EL (cell line): ENCODE results near the gene CEP131.

ENCODE experiments used
- DNase-seq: peaks from one replicate; pipeline ENCODE4 v3.0.0-alpha.2; 2016

The CEP131 gene

DNA sequence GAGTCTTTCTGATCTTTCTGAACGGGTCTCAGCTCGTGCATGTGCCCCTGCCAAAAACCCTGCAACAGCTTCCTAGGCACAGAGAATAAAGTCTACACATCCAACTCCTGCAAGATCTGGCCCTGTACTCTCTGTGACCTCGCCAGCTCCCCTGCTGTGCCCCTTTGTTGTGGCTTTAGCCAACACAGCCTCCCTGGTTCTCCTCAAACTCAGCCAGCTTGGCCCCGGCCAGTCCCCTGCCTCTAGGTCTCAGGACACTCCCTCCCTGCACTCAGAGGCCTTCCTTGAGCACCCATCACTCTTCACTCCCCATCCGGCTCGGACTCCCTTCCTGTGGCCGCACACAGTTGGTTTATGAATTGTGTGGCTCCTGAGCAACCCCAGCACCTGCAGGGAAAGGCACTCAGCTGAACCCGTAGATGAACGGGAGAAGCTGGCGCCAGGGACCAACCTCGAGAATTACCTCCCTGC, 1.4 kb downstream of the CEP131 start:
- no peak for DNase-seq

DNA sequence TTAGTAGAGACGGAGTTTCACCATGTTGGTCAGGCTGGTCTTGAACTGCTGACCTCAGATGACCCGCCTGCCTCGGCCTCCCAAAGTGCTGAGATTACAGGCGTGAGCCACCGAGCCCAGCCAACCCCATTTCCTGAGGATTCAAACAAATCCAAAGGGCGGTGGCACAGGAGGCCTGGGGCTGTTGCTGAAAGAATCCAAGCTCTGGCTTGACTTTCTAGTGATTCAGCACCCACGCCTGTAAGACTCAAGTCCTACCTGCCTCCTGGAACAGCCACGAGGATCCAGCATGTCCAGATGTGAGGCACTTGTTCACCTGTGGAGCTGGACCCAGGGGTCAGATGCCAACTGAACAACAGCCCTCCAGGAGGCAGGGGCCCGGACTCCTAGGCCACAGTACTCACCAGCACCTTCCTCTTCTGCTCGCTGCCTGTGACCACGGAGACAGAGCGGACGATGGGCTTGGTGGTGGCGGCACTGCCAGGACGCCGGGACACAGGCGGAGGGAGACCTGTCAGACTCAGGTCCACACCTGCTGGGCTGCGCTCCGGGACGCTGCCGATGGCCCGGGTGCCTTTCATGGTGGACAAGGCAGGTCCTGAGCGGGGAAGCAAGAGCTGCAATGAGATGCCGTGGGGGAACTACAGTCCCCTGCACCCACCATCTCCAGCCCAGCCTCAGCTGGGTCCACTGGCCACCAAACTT, 3.1 kb downstream of the CEP131 start:
- DNase-seq = no peak

- DNase-seq = no peak
These were observed 3.8 kb downstream of the CEP131 start for GRCh38 chr17:81218991-81219390.

- no peak for DNase-seq
These were observed 4.3 kb downstream of the CEP131 start for GRCh38 chr17:81218459-81218858.

- no peak for DNase-seq
These were observed 5.3 kb downstream of the CEP131 start for GRCh38 chr17:81217491-81217890.

GRCh38 chr17:81213978-81214377, 8.8 kb downstream of the CEP131 start:
- DNase-seq = no peak

DNA sequence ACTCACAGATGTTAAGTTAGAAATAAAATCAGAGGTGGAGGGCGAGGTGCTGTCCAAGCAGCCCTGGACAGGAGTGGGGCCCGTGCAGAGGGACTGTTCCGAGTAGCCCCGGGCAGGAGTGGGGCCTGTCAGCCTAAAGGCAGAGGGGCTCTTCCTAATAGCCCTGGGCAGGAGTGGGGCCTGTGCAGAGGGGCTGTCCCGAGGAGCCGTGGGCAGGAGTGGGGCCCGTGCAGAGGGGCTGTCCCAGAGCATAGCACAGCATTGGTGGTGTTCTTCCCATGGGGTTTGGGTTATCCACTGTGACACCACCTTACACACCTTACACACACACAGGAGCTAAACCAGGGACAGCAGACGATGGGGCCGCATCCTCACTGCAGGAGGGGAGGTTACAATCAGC, 10.4 kb downstream of the CEP131 start:
- no peak for DNase-seq

DNA sequence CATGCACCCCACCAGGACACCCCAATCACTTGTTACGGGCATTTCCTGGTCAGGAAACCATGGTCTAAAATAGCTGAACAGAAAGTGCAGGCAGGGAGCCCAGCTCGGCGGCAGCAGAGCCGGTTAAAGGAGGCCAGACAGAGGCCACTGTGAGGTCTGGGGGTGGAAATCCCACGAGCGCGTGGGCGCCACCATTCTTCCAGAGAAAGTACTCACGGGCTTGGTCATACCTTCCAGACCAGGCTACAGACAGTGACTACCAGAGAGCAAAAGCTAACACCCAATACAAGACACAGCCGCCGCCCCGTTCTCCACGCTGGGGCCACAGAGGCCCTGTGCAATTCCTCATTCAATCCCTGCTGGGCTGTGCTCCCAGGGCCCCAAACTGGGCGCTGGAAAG, 11.9 kb downstream of the CEP131 start:
- DNase-seq = no peak

DNA sequence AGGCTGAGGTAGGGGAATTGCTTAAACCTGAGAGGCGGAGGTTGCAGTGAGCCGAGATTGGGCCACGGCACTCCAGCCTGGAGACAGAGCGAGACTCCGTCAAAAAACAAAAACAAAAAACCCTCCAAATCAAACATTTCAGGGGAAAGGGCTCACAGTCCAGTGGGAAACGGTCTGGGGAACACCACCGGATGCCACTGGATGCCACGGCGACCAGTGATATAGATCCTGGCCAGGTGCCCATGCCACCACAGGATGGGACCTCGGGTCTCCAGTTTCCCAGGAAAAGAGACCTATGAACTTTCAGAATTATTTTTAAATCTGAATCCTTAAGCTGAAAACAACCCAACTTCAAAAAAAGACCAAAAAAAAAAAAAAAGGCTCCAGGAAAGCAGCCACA, 12.3 kb downstream of the CEP131 start:
- DNase-seq = no peak

- DNase-seq = no peak
These were observed 13.6 kb downstream of the CEP131 start for GRCh38 chr17:81209141-81209540.

- no peak for DNase-seq
These were observed 14.1 kb downstream of the CEP131 start for GRCh38 chr17:81208651-81209050.

GRCh38 chr17:81207610-81208581, 14.9 kb downstream of the CEP131 start:
- no peak for DNase-seq

DNA sequence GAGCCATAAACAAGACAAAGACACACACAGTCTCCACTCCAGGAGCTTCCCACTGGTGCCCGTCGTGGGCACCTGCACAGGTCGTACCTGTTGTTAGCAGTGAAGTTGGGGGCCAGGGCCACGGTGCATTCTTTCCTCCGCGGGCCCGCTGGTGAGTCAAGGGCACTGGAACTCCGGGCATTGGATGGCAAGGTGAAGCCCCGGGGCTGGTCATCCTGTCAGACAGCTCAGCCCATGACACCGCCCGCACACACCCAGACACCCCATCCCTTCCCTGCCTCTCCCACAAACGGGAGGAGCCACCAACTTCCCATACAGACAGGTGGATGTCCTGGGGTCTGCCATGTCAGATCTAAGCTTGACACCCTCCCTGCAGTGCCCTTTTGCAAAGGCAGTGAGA, 16.1 kb downstream of the CEP131 start:
- no peak for DNase-seq

- DNase-seq = no peak
These were observed 16.6 kb downstream of the CEP131 start for GRCh38 chr17:81206166-81206565.

GRCh38 chr17:81204578-81204977, 18.2 kb downstream of the CEP131 start:
- no peak for DNase-seq

GRCh38 chr17:81203136-81203535, 19.6 kb downstream of the CEP131 start:
- DNase-seq = no peak

DNA sequence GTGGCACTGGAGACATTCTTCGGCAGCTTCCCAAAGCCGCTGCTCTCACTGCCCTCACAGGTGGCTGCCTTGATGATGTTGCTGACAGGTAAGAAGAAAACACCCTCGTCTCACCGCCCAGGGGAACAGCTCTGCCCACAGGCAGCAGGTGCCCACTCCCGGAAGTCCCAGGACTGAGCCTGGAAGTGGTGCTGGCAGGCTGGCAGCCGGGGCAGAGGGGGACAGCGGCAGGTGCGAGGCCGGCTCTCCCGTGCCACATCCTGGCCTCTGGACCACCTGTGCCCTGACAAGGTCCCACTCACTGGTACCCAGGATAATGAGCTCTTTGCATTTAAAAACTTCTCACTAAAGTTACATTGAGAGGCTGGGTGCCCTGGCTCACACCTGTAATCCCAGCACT, 20.4 kb downstream of the CEP131 start:
- no peak for DNase-seq

- peak; percentile 56 for DNase-seq
These were observed 21.8 kb downstream of the CEP131 start for GRCh38 chr17:81200695-81201580.

DNA sequence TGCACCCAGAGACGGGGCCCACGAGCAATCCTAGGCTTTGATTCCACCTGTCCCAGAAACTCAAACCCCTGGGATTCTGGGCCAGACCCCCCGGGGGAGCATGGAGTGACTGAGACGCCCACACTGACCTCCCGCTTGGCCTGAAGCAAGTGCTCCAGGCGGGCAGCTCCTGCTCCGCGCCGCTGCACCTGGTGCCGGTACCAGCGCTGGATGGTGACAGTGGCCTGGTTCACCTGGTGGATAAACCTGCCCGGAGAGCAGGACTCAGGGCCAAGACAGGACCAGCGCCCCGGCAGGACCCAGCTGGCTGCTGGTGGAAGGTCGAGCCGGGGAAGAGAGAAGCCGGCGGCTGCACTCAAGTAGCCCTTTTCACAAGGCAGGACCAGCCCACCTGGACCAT, 22.6 kb downstream of the CEP131 start:
- no peak for DNase-seq

- no peak for DNase-seq
These were observed 23.3 kb downstream of the CEP131 start for GRCh38 chr17:81199482-81199830.

DNA sequence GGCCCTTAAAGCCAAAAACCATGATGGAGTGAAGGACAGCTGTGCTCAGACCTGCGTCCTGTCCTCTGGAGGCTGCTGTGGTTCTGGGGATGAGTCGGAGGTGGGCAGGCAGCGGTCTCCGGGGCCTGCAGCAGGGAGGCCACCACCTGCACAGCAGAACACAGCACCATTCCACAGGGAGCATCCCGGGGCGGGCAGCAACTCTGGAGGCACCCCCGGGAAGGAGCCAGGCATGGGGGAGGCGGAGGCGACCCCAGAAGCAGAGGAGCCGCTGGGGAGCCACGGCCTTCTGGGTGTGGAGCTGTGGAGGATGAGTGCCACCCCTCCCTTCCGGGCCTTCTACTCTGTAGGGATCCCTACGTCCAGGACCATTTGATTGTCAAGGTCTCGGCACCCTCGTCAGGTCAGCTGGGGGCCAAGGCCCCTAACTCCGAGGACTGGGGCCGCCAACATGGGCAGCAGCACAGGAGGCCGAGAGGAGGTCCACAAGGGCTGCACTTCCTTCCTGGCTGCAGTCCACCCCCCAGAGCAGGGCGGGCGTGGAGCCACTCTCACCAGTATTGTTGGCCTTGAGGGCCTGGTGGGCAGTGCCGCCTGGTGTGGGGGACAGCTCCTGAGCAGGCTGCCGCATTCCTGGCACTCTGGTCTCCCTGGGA, 23.8 kb downstream of the CEP131 start:
- no peak for DNase-seq

- DNase-seq = no peak
These were observed 24.8 kb downstream of the CEP131 start for GRCh38 chr17:81197831-81198490.
